NCI-H69 (cell line): ENCODE measurements around the gene ICA1L.
"Not testable (repeated sequence)": the region's sequence is repeated elsewhere in the genome, so short reads cannot be mapped to it uniquely, and the experiment has no call there.

Experiments used
- DNase-seq: peaks from one replicate; lab custom pipeline; 2025; lab: John Stamatoyannopoulos, UW

Gene ICA1L

GRCh38 chr2:202871300-202872141 is at the start of gene ICA1L:
Gene ICA1L (minus strand): TSS chr2:202871766. CDS start chr2:202829009, 42,757 bp downstream.
- DNase-seq: peak; percentile 80

GRCh38 chr2:202918860-202919259 is 47.3 kb upstream of the ICA1L start:
- DNase-seq: no peak

- not testable (repeated sequence) for DNase-seq
These were observed 41.0 kb upstream of the ICA1L start for GRCh38 chr2:202912342-202913201.

- peak; percentile 93 for DNase-seq
These were observed 40.2 kb upstream of the ICA1L start, which contains the start of the genes CARF and WDR12 for GRCh38 chr2:202911512-202912341. Gene CARF (plus strand): TSS chr2:202912275. CDS start chr2:202941903, 29,628 bp downstream. Gene WDR12 (minus strand): TSS chr2:202911673. CDS start chr2:202911476, 197 bp downstream.

GRCh38 chr2:202911203-202911511 is 39.6 kb upstream of the ICA1L start:
- no peak for DNase-seq

GRCh38 chr2:202910698-202911097 is 39.1 kb upstream of the ICA1L start:
- DNase-seq: no peak

- DNase-seq: not testable (repeated sequence)
These were observed 38.7 kb upstream of the ICA1L start for GRCh38 chr2:202910250-202910649.

- no peak for DNase-seq
These were observed 38.0 kb upstream of the ICA1L start for GRCh38 chr2:202909394-202910192.

- DNase-seq: no peak
These were observed 36.6 kb upstream of the ICA1L start for GRCh38 chr2:202908186-202908585.

- not testable (repeated sequence) for DNase-seq
These were observed 33.9 kb upstream of the ICA1L start for GRCh38 chr2:202905507-202905906.

- DNase-seq: no peak
These were observed 13.6 kb upstream of the ICA1L start for GRCh38 chr2:202885190-202885589.

- no peak for DNase-seq
These were observed 12.6 kb upstream of the ICA1L start for GRCh38 chr2:202883987-202884675.

- no peak for DNase-seq
These were observed 10.0 kb upstream of the ICA1L start for GRCh38 chr2:202881570-202881969.

GRCh38 chr2:202877699-202878098 is 6.1 kb upstream of the ICA1L start:
- DNase-seq: no peak

- peak; percentile 90 for DNase-seq
These were observed 901 bp downstream of the ICA1L start for GRCh38 chr2:202870431-202871299.

GRCh38 chr2:202861987-202862386 is 9.6 kb downstream of the ICA1L start:
- DNase-seq: no peak

- DNase-seq: no peak
These were observed 13.0 kb downstream of the ICA1L start for GRCh38 chr2:202858601-202859000.

- DNase-seq: not testable (repeated sequence)
These were observed 22.2 kb downstream of the ICA1L start for GRCh38 chr2:202849343-202849742.

- no peak for DNase-seq
These were observed 22.8 kb downstream of the ICA1L start for GRCh38 chr2:202848813-202849212.
